Non-pigmented ciliary epithelial cell (primary cell): Measurements from ENCODE around the gene PACS1.
"Not testable (repeated sequence)": the region's sequence is repeated elsewhere in the genome, so short reads cannot be mapped to it uniquely, and the experiment has no call there.

Source experiments
- DNase-seq: peaks from one replicate; pipeline ENCODE4 v3.0.0-alpha.2; 2010; ENCODE audit warnings: low read depth

Gene PACS1

DNA sequence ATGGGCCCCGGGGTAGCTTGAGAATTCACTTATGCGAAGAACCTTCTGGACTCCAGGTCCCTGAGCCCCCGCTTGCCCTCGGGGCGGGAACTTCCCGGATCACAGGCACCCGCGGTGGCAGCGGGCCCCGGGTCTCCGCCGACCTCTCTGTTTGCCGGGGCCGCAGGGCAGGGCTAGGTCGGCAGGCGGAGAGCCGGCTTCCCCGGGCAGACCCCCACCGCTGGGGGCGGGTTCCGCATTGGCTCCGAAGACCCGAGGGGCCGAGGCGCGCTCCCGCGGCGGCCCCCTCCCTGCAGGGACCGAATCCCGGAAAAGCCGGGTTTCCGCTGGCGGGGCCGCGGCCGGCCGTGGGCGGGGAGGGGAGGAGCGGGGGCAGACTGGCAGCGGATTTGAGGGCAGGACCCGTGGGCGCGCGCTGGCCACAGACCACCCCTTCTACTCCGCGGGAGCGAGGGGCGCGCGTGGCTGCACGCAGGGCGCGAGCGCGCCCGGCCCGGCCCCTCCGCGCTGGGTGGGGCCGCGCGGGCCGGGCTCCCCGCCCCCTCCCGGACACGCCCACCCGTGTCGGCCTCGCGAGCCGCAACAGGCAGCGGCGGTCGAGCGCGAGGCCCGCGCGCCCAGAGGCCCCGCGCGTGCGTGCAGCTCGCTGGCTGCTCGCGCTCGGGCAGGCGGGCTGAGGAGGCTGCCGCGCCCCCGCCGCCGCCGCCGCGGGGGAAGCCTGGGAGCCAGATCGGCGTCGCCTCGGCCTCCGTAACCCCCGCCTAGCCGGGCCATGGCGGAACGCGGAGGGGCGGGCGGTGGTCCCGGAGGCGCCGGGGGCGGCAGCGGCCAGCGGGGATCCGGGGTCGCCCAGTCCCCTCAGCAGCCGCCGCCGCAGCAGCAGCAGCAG is at the start of gene PACS1:
TSS of gene PACS1 (plus strand) at position 558 of the 889 bp plus-strand sequence. CDS start at position 773, 215 bp downstream.
- no peak for DNase-seq

- no peak for DNase-seq
These were observed 49.3 kb upstream of the PACS1 start for GRCh38 chr11:66020618-66021357.

- DNase-seq: no peak
These were observed 47.5 kb upstream of the PACS1 start for GRCh38 chr11:66022401-66023185.

GRCh38 chr11:66023186-66023440 is 47.0 kb upstream of the PACS1 start:
- not testable (repeated sequence) for DNase-seq

DNA sequence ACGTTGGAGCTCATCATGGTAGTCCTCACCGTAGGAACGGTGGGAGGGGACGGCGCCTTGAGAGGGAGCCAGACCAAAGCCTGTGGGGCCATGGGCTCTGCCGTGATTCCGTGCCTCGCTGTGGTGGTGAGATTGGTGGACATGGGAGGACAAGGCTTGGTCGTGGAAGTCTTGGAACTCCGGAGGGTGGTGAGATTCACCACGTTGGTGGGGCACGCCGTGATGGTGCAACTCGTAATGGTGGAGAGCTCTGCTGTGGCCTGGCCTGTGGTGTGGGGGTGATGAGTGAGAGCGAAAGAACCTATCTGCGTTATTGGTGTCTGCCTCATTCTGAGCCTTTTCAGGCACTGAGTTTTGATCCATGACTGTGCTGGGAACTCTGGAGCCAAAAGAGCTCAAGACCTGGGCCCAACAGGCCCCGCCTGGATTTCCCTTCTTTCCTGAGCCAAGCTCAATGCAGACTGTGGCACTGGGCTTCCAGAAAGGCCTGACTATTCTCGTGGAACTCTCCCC is 44.0 kb upstream of the PACS1 start, which contains the start of gene CATSPER1:
TSS of gene CATSPER1 (minus strand) at position 463 of the 513 bp plus-strand sequence. CDS start at position 363, 100 bp downstream.
- DNase-seq: no peak

DNA sequence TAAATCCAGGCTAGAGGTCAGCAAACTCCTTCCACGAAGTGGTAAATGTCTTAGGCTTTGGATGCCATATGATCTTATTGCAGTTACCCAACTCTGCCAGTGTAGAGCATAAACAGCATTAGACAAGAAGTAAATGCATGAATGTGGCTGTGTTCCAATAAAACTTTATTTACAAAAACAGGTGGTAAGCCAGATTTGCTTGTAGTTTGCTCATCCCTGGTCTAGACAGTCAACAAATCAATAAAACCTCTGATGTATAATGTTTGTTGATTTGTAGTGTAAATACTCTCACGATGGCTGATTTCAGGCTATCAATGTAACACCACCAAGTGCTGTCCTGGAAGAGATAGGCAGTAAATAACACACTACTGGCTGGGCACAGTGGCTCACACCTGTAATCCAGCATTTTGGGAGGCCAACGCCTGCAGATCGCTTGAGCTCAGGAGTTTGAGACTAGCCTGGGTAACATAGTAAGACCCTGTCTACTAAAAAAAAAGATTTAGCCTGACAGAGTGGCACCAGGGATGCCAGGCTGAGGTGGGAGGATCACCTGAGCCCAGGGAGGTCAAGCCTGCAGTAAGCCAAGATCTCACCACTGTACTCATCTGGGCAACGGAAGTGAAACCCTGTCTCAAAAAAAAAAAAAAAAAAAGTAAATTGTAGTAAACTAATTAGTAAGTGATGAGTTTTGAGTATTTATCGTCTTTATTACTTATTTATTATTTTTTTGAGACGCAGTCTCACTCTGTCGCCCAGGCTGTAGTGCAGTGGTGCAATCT is 36.9 kb upstream of the PACS1 start:
- no peak for DNase-seq

GRCh38 chr11:66035653-66036333 is 34.3 kb upstream of the PACS1 start:
- DNase-seq: no peak

DNA sequence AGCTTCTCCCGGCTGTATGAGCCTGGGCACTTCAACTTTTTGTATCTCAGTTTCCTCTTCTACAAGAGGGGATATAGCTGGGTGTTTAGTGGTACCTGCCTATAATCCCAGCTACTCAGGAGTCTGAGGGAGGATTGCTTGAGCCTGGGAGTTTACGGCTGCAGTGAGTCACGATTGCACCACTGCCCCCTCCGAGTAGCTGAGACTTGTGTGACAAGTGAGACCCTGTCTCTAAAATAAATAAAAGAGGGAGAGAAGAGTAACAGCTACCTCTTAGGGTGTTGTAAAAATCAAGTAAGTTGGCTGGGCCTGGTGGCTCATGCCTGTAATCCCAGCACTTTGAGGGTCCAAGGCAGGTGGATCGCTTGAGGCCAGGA is 33.8 kb upstream of the PACS1 start:
- no peak for DNase-seq

- DNase-seq: no peak
These were observed 32.7 kb upstream of the PACS1 start for GRCh38 chr11:66037327-66037726.

GRCh38 chr11:66039765-66040164 is 30.3 kb upstream of the PACS1 start:
- no peak for DNase-seq

DNA sequence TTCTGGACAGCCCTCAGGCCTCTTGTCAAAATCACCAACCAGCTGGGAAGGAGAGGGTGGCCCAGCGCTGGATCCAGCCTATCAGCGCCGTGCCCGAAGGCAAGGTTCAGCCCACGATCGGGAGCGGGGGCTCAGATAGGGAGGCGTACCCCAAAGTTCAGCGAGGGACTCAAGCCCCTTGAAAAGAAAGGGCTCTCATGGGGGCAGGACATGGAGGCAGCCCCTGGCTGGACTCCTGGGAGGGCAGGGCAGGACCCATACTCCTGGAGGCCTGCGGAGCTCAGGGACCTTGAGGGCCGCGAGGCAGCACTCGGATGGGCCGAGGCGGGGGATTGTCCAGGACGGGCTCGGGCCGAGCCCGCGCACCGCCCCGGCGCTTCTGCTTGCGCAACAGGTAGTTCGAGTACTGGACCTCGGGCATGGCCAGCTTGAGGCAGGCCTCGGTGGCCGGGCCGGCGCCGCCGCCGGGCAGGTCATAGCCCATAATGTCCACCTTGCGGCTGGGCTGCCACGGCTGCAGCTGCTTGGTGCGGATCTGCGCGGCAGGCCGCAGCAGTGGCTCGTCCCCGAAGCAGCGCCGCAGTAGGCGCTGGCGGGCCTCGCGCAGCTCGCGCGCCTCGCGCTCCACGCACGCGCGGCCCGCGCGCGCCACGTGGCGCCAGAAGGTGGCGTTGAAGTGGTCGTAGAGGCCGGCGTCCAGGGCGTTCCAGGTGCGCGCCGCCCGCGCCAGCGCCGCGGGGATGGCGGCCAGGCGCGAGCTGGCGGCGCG is 27.7 kb upstream of the PACS1 start:
- DNase-seq: no peak

DNA sequence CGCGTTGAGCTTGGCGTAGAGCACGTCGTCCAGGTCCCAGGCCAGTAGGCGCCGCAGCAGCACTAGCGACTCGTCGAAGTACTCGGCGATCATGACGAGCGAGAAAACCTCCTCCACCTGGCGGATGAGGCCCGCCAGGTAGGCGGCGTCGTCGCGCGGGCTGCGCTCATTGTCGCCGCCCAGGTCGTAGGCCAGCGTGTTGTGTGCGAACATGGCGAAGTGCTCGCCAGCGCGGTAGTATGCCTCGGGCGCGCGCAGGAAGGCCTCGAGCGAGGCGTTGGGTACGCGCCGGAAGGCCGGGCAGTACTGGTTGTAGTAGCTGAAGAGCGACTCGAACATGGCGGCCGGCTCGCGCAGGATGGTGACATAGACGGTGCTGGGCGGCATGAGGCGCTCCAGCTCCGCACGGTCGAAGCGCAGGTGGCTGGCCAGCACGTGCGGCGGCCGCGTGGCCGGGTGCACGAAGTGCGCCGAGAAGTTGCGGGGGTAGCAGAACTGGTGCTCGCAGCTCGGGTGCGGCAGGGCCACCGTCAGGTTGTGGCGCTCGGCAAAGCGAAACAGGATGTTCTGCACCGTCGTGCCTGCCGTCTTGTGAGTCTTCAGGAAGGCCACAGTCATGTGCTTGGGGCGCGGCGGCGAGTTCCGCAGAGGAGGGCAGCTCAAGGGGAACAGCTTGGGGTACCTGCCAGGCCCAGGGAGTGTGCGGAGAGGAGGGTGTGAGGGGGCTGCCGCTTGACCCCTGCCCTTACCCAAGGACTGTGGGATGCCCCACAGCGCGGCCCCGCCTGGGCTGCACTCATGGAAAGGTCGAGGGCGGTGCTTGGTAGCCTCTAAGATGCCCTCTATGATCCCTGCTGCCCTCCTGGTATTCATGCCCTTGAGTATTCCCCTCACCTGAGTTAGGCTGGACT is 26.8 kb upstream of the PACS1 start:
- DNase-seq: no peak

GRCh38 chr11:66044757-66045156 is 25.3 kb upstream of the PACS1 start:
- DNase-seq: no peak

- DNase-seq: no peak
These were observed 24.9 kb upstream of the PACS1 start for GRCh38 chr11:66045177-66045639.

DNA sequence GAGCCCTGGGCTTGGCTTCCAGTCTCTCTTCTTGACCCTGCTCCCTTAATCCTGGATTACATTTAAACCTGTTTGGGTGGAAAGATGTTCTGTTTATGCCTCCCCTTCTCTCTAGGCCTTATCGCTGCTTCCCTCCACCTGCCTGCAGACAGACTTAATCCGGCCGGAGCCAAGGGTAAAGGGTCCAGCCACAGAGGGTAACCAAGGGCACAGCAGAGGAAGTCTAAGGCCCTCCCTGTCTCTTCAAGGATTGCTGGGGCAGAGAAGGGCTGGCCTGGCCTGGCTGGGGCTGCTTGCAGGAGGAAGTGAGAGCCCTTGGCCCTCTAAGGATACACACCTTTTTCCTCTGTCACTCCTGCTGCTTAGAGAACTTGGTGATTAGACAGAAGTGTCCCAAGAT is 23.2 kb upstream of the PACS1 start:
- no peak for DNase-seq

GRCh38 chr11:66047541-66048365 is 22.3 kb upstream of the PACS1 start:
- DNase-seq: no peak

DNA sequence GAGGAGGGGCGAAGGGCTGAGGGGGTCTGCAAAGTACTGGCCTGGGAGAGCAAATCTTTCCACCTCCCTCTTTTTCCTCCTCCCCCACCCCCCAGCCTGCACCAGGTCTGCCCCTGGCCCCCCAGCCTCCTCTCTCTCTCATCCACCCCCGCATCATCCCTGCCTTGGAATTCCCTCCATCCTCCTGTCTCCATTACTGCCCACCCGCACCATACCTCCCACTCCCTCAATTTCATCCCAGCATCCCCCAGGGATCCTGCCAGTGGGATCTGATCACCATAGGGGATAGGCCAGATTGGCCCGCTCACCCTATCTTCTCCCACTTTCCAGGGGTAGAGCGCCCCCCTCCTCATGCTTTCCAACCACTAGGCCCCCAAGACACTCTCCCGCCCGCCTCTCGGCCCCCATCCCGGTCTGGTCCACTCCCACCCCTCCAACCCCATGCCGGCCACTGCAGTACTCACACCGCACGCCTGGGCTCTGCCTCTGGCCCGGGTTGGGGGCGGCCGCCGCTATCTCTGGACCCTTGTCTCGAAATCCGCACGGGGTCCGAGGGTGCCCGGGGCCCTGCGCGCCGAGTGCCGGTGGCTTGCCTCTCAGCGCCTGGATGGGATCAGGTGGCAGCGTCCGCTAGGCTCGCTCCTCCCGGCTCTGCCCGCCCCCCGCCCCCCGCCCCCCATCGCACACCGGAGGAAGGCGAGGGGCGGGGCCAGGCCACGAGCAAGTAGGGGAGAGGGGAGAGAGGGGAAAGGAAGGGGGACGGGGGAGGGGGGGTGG is 21.3 kb upstream of the PACS1 start, which contains the start of gene GAL3ST3:
TSS of gene GAL3ST3 (minus strand) at position 615 of the 777 bp plus-strand sequence. CDS start 3,746 bp downstream, outside the sequence.
- no peak for DNase-seq
